Peyer's patch (tissue), 4 donors: ENCODE results near the gene KMT2D. TPM values are rescaled to one million over a fixed set of nuclear protein-coding genes. Genes with fewer than 3 reads are reported as not detected.

Experiments used
- DNase-seq, 3 donors: peaks; one replicate each; pipeline ENCODE4 v3.0.0-alpha.2; 2017 to 2019
- H3K27ac ChIP-seq, 4 donors: fragments of 200-600 bp; sonication (generic); one replicate each; pipeline ENCODE4 v1.5.1; 2016 to 2019
- H3K27me3 ChIP-seq, 2 donors: fragments of 200-600 bp; sonication (generic); one replicate each; pipeline ENCODE4 v1.5.1; 2019
- H3K36me3 ChIP-seq, 3 donors: fragments of 200-600 bp; sonication (generic); one replicate each; pipeline ENCODE4 v1.5.1; 2016 to 2019
- H3K4me1 ChIP-seq, 4 donors: fragments of 200-600 bp; sonication (generic); one replicate each; pipeline ENCODE4 v1.5.1; 2016 to 2019
- H3K4me3 ChIP-seq, 4 donors: fragments of 200-600 bp; sonication (generic); 1 replicate in 3 of 4; 2 replicates in 1 of 4; pipeline ENCODE4 v1.5.1; 2016 to 2019; ENCODE audit warnings: mild to moderate bottlenecking in 1 of 4
- H3K9me3 ChIP-seq, 4 donors: fragments of 200-600 bp; sonication (generic); one replicate each; pipeline ENCODE4 v1.5.1; 2016 to 2019; ENCODE audit warnings: mild to moderate bottlenecking in 1 of 4
- CTCF ChIP-seq, 6 experiments: fragments of 450-650 bp in 4 of 6; fragments of 200-600 bp in 2 of 6; sonication (generic) in 1 of 6; IDR thresholded peaks; one replicate each; pipeline ENCODE4 v1.5.1; 2017 to 2019; ENCODE audit warnings: antibody characterized with exemption in 6 of 6, mild to moderate bottlenecking in 3 of 6, moderate library complexity in 1 of 6
- POLR2A ChIP-seq, 2 donors: fragments of 450-650 bp; IDR thresholded peaks; one replicate each; pipeline ENCODE4 v1.5.1; 2017; ENCODE audit warnings: antibody characterized with exemption in 2 of 2, mild to moderate bottlenecking in 2 of 2, moderate library complexity in 2 of 2
- total RNA-seq, 4 donors: library from RNA; depleted of rRNA; stranded (reverse); fragments of >200 nt; gene quantifications; one replicate each; pipeline ENCODE4 v1.1.0, GENCODE V29; 2016

The KMT2D gene
- total RNA-seq, 4 donors from 2014 or later, result 126 to 161 (median 146) TPM

GRCh38 chr12:49014547-49014946, 46.0 kb downstream of the KMT2D start:
- no peak overlapping the region for H3K27ac ChIP-seq
- DNase-seq, result no peak
- H3K27me3 ChIP-seq, result no peaks in the 10 kb centered on the region
- TF ChIP-seq POLR2A (IDR thresholded peaks at IDR 0.05) (no peak), CTCF (IDR thresholded peaks at IDR 0.05) (no peak)
- H3K36me3 ChIP-seq, result peaks cover 0 to 30% (median 0%) of the 10 kb centered on the region in 3 donors
- no peaks in the 10 kb centered on the region for H3K9me3 ChIP-seq
- peaks cover 0 to 18% (median 2%) of the 10 kb centered on the region in 4 donors for H3K4me1 ChIP-seq
- no peak overlapping the region for H3K4me3 ChIP-seq

GRCh38 chr12:49013428-49013827, 47.2 kb downstream of the KMT2D start:
- DNase-seq, result no peak
- Histone ChIP-seq H3K9me3 (no peaks in the 10 kb centered on the region), H3K36me3 (peaks cover 0 to 32% (median 0%) of the 10 kb centered on the region in 3 donors), H3K4me1 (peaks cover 0 to 13% (median 2%) of the 10 kb centered on the region in 4 donors), H3K27ac (peak overlapping the region in 1 of 4 donors; percentile 15), H3K4me3 (no peak overlapping the region), H3K27me3 (no peaks in the 10 kb centered on the region)
- no peak for TF ChIP-seq POLR2A (IDR thresholded peaks at IDR 0.05)
- no peak for TF ChIP-seq CTCF (IDR thresholded peaks at IDR 0.05)

- no peak for DNase-seq
- no peaks in the 10 kb centered on the region for H3K27me3 ChIP-seq
- no peak overlapping the region for H3K4me3 ChIP-seq
- no peak for TF ChIP-seq CTCF (IDR thresholded peaks at IDR 0.05)
- no peak for TF ChIP-seq POLR2A (IDR thresholded peaks at IDR 0.05)
- H3K27ac ChIP-seq, result no peak overlapping the region
- peaks cover 0 to 39% (median 0%) of the 10 kb centered on the region in 3 donors for H3K36me3 ChIP-seq
- peaks cover 0 to 11% (median 2%) of the 10 kb centered on the region in 4 donors for H3K4me1 ChIP-seq
- no peaks in the 10 kb centered on the region for H3K9me3 ChIP-seq
Measured at GRCh38 chr12:49012739-49013138, 47.9 kb downstream of the KMT2D start.

Other genes starting within 250 kb of the KMT2D start
- gene CACNB3, start 242.3 kb downstream of the KMT2D start, total RNA-seq, result 10 to 100 TPM; 10.2 to 47.0 (median 35.6) TPM
- gene DDX23, start 208.6 kb downstream of the KMT2D start, total RNA-seq, result 100 to 1,000 TPM in 2 of 4 donors, 10 to 100 TPM in 2; 68.0 to 143 (median 104) TPM
- gene RND1, start 194.9 kb downstream of the KMT2D start, total RNA-seq, result 1 to 10 TPM in 2 of 4 donors, under 1 TPM in 1, not detected in 1; 0.80 to 2.2 (median 1.6) TPM
- 10 to 100 TPM in 2 of 4 donors, 1 to 10 TPM in 2; 7.5 to 26.9 (median 12.6) TPM for gene FKBP11, start 135.3 kb downstream of the KMT2D start, total RNA-seq
- gene ARF3, start 103.3 kb downstream of the KMT2D start, total RNA-seq, result 100 to 1,000 TPM in 1 of 4 donors, 10 to 100 TPM in 3; 49.3 to 217 (median 63.5) TPM
- 1 to 10 TPM in 2 of 4 donors, under 1 TPM in 1, not detected in 1; 0.67 to 1.8 (median 1.7) TPM for gene WNT10B, start 89.1 kb downstream of the KMT2D start, total RNA-seq
- not detected for gene WNT1, start 82.5 kb downstream of the KMT2D start, total RNA-seq
- gene DDN, start 61.4 kb downstream of the KMT2D start, total RNA-seq, result under 1 TPM in 2 of 4 donors, not detected in 2; 0.27 to 0.28 TPM
- 10 to 100 TPM; 34.1 to 42.2 (median 37.9) TPM for gene PRKAG1, start 42.0 kb downstream of the KMT2D start, total RNA-seq
- gene RHEBL1, start 9.2 kb upstream of the KMT2D start, total RNA-seq, result not detected
- gene DHH, start 34.0 kb upstream of the KMT2D start, total RNA-seq, result 1 to 10 TPM in 1 of 4 donors, under 1 TPM in 1, not detected in 2; 0.19 to 2.5 TPM
- 10 to 100 TPM; 34.7 to 93.7 (median 84.7) TPM for gene LMBR1L, start 50.1 kb upstream of the KMT2D start, total RNA-seq
- 100 to 1,000 TPM; 154 to 578 (median 243) TPM for gene TUBA1B, start 70.6 kb upstream of the KMT2D start, total RNA-seq
- 10 to 100 TPM; 16.5 to 50.3 (median 37.0) TPM for gene TUBA1A, start 128.3 kb upstream of the KMT2D start, total RNA-seq
- 100 to 1,000 TPM; 143 to 442 (median 276) TPM for gene TUBA1C, start 204.3 kb upstream of the KMT2D start, total RNA-seq
- 1 to 10 TPM in 3 of 4 donors, not detected in 1; 6.4 to 8.8 (median 6.5) TPM for gene PRPH, start 234.4 kb upstream of the KMT2D start, total RNA-seq